ENCODE results near the gene KIDINS220. TPM values are rescaled to one million over a fixed set of nuclear protein-coding genes. Genes with fewer than 3 reads are reported as not detected.

The KIDINS220 gene
- total and polyA plus RNA-seq, 9 of the 15 experiments (the other 6 are each of a cell fraction or from before 2014, with no cell fraction given) = 15.2 to 48.0 (median 34.4) TPM

GRCh38 chr2:8833853-8834252 lies 3.6 kb downstream of the KIDINS220 start (continued):
- no peak for TF ChIP-seq BRCA1 (IDR thresholded peaks at IDR 0.05)
- TF ChIP-seq BRCA1 (CRISPR knock-in tag; IDR thresholded peaks at IDR 0.05) = no peak
- TF ChIP-seq CHD7 (IDR thresholded peaks at IDR 0.05; ENCODE audit: low read depth, low read length) = no peak
- no peak for TF ChIP-seq ZNF318 (IDR thresholded peaks at IDR 0.05; ENCODE audit: borderline replicate concordance in 1 of 2, low read depth in 1 of 2)
- TF ChIP-seq ARID1B (IDR thresholded peaks at IDR 0.05) = no peak
- TF ChIP-seq TCF7 (IDR thresholded peaks at IDR 0.05; ENCODE audit: borderline replicate concordance) = no peak
- no peak for TF ChIP-seq ZBTB17 (CRISPR knock-in tag; IDR thresholded peaks at IDR 0.05)
- TF ChIP-seq HMG20B (CRISPR knock-in tag; IDR thresholded peaks at IDR 0.05) = no peak

Data from K562 (cell line).